Osteoblast (primary cell): ENCODE results near the gene CT45A9. TPM values are rescaled to one million over a fixed set of nuclear protein-coding genes. Genes with fewer than 3 reads are reported as not detected.
"Not testable (repeated sequence)": the region's sequence is repeated elsewhere in the genome, so short reads cannot be mapped to it uniquely, and the experiment has no call there.

Experiments
- DNase-seq: peaks from one replicate; pipeline ENCODE4 v3.0.0; 2011; ENCODE audit warnings: low spot score, mixed read lengths; ENCODE audit not compliant: insufficient read length; ENCODE audit errors: missing footprints
- H2AFZ ChIP-seq: 2 replicates; pipeline ENCODE4 v1.6.0; 2011; ENCODE audit warnings: mild to moderate bottlenecking, low read length
- H3K27ac ChIP-seq: 2 replicates; pipeline ENCODE4 v1.5.1; 2011; ENCODE audit warnings: mild to moderate bottlenecking, low read depth, low read length, moderate library complexity
- H3K27me3 ChIP-seq: 2 replicates; pipeline ENCODE4 v1.6.0; 2012; ENCODE audit warnings: mild to moderate bottlenecking, control low read depth, inconsistent platforms, low read length, moderate library complexity; ENCODE audit not compliant: insufficient read depth
- H3K36me3 ChIP-seq: 2 replicates; pipeline ENCODE4 v1.5.1; 2011; ENCODE audit warnings: mild to moderate bottlenecking, low read length, control low read depth, moderate library complexity; ENCODE audit not compliant: insufficient read depth
- H3K4me1 ChIP-seq: 2 replicates; pipeline ENCODE4 v1.5.1; 2011; ENCODE audit warnings: mild to moderate bottlenecking, low read length, control low read depth, moderate library complexity; ENCODE audit not compliant: insufficient read depth
- H3K4me2 ChIP-seq: 2 replicates; pipeline ENCODE4 v1.6.0; 2011; ENCODE audit warnings: mild to moderate bottlenecking, low read length; ENCODE audit not compliant: insufficient read depth
- H3K4me3 ChIP-seq: fragments of 200-600 bp; sonication (generic); 3 replicates; pipeline ENCODE4 v1.5.1; 2012; ENCODE audit warnings: mild to moderate bottlenecking, low read length, inconsistent platforms; ENCODE audit not compliant: insufficient read depth
- H3K79me2 ChIP-seq: 2 replicates; pipeline ENCODE4 v1.6.0; 2012; ENCODE audit warnings: mild to moderate bottlenecking, low read length, control low read depth, inconsistent platforms; ENCODE audit not compliant: insufficient read depth
- H3K9me3 ChIP-seq: 2 replicates; pipeline ENCODE4 v1.5.1; 2011; ENCODE audit warnings: low read depth, low read length, control low read depth
- H4K20me1 ChIP-seq: 2 replicates; pipeline ENCODE4 v1.6.0; 2012; ENCODE audit warnings: mild to moderate bottlenecking, low read length, control low read depth; ENCODE audit not compliant: insufficient read depth
- total RNA-seq: library from RNA; depleted of rRNA; stranded (reverse); fragments of >200 nt; gene quantifications from 2 replicates; pipeline ENCODE4 v1.2.3, GENCODE V29; 2012
- TF ChIP-seq, protein P1 (sequence below): IDR thresholded peaks from 2 replicates; pipeline ENCODE4 v1.5.1; 2011; ENCODE audit warnings: mild to moderate bottlenecking, low read depth, low read length, moderate library complexity; ENCODE audit errors: extremely low read depth

Gene CT45A9, protein sequence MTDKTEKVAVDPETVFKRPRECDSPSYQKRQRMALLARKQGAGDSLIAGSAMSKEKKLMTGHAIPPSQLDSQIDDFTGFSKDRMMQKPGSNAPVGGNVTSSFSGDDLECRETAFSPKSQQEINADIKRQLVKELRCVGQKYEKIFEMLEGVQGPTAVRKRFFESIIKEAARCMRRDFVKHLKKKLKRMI
- not detected in 2 replicates for total RNA-seq

DNA sequence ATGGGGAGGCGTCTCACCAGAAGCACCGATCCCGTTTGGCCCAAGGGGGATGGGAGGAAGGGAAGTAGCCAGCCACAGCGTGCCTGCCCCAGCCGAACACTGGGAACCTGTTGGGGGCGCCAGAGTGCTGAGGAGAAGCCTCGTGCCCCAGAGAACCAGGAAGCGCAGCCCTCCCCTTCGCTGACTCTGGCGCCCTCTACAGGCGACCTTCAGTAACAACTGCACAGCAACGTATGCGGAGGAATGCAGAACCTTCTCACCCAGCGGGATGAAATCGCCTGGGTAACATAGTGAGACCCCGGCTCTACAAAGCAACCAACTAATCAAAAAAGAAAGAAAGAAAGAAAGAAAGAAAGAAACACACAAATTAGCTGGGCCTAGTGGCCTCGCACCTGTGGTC is at the start of gene CT45A9:
Gene CT45A9, minus strand, starts transcription at position 101 of the 400 bp plus-strand sequence. CDS start 3,751 bp downstream, outside the sequence.
- not testable (repeated sequence) for H3K4me3 ChIP-seq, H3K79me2 ChIP-seq, H3K9me3 ChIP-seq, H3K4me1 ChIP-seq, H3K27ac ChIP-seq, H4K20me1 ChIP-seq, H3K36me3 ChIP-seq, H2AFZ ChIP-seq, H3K27me3 ChIP-seq, DNase-seq, H3K4me2 ChIP-seq

DNA sequence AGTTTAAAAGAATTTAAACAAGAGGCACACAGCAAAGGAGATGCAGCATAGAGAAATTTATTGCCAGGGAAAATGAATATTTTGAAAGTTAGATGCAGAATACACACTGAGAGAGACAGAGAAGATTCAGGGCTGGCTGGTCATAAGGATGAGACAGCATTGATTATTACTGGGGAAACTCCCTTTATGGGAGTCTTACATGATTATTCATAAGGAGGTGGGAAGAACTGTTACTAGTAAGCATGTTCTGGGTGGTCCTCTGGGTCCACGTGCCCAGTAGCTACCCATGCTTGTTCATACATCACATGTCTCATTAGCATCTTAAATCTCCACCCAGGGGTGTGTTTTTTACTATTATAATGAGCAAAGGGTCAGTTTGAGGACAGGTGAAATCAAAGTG is 48.9 kb upstream of the CT45A9 start:
- not testable (repeated sequence) for H2AFZ ChIP-seq, H4K20me1 ChIP-seq, H3K27ac ChIP-seq, DNase-seq, H3K79me2 ChIP-seq, H3K9me3 ChIP-seq, H3K4me1 ChIP-seq, H3K4me2 ChIP-seq, H3K27me3 ChIP-seq, H3K4me3 ChIP-seq, H3K36me3 ChIP-seq

DNA sequence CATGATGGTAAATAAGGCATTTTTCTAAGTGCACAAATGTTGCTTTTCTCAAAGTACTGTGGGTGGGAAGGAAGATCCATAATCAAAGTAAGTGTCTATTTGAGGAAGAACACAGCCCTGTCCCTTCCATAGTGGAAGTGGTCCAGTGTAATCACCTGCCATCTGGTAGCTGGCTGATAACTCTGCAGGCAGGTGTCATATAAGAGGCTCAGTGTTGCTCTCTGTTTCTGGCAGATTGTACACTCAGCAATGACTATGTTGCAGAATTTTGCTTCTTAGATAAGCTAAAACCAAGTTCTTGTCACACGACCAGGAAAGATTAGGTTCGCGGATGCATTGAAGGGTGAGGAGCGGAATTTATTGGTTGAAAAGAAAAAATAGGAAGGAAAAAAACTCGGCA is 42.8 kb upstream of the CT45A9 start:
- TF ChIP-seq, protein P1, sequence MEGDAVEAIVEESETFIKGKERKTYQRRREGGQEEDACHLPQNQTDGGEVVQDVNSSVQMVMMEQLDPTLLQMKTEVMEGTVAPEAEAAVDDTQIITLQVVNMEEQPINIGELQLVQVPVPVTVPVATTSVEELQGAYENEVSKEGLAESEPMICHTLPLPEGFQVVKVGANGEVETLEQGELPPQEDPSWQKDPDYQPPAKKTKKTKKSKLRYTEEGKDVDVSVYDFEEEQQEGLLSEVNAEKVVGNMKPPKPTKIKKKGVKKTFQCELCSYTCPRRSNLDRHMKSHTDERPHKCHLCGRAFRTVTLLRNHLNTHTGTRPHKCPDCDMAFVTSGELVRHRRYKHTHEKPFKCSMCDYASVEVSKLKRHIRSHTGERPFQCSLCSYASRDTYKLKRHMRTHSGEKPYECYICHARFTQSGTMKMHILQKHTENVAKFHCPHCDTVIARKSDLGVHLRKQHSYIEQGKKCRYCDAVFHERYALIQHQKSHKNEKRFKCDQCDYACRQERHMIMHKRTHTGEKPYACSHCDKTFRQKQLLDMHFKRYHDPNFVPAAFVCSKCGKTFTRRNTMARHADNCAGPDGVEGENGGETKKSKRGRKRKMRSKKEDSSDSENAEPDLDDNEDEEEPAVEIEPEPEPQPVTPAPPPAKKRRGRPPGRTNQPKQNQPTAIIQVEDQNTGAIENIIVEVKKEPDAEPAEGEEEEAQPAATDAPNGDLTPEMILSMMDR: no peak

DNA sequence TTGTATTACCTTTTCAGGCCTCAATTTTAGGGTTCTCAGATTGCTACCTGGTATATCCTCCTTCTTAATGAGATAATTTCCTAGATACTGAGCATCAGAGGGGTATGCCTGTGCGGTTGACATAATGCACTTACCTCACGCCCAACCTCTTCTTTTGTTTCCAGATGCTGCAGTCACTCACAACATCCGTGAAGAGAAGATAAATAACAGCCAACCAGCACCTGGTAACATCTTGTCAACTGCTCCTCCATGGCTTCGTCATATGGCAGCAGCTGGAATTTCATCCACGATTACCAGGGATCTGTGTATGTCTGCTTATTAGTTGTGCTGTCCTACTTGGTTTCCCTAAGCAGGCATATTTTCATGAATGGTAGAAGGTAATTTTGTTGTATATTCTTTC is 38.6 kb upstream of the CT45A9 start:
- DNase-seq: no peak
- no peak overlapping the region for H3K4me3 ChIP-seq
- no peaks in the 10 kb centered on the region for H3K36me3 ChIP-seq
- no peak overlapping the region for H3K4me2 ChIP-seq
- no peaks in the 10 kb centered on the region for H3K79me2 ChIP-seq
- no peaks in the 10 kb centered on the region for H3K27me3 ChIP-seq
- no peaks in the 10 kb centered on the region for H3K9me3 ChIP-seq
- no peak overlapping the region for H3K27ac ChIP-seq
- H2AFZ ChIP-seq: no peak overlapping the region
- H4K20me1 ChIP-seq: no peaks in the 10 kb centered on the region
- H3K4me1 ChIP-seq: no peaks in the 10 kb centered on the region
- TF ChIP-seq, protein P1: no peak

More for the DNA sequence above, 42.8 kb upstream of the CT45A9 start:
- DNase-seq: no peak
- no peak overlapping the region for H2AFZ ChIP-seq
- no peaks in the 10 kb centered on the region for H3K27me3 ChIP-seq
- H3K9me3 ChIP-seq: no peaks in the 10 kb centered on the region
- no peaks in the 10 kb centered on the region for H3K79me2 ChIP-seq
- no peak overlapping the region for H3K4me3 ChIP-seq
- no peaks in the 10 kb centered on the region for H4K20me1 ChIP-seq
- H3K27ac ChIP-seq: no peak overlapping the region
- no peaks in the 10 kb centered on the region for H3K4me1 ChIP-seq
- H3K36me3 ChIP-seq: no peaks in the 10 kb centered on the region
- H3K4me2 ChIP-seq: no peak overlapping the region

DNA sequence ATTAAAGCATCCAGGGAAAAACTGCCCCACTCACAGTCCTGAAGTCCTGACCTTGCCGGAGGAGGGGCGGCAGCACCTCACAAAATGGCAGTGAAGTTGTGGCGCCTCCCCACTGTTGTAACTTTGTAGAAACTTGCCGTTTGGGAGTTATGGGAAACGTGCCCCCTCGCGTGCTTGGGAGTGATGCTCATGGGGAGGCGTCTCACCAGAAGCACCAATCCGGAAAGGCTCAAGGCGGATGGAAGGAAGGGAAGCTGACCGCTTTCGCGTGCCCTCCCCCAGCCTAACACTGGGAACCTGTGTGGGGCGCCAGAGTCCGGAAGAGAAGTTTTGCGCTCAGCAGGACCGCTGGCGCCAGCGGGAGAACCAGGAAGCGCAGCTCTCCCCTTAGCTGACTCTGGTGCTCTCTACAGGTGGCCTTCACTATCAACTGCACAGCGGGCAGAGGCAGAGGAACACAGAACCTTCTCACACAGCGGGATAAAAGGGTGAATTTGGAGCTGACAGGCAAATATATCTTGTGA is 21.7 kb upstream of the CT45A9 start, which contains the start of the genes CT45A10 and SAGE1:
Gene CT45A10, minus strand, starts transcription at position 151 of the 524 bp plus-strand sequence. CDS start 8,100 bp downstream, outside the sequence.
Gene SAGE1, plus strand, starts transcription at position 423 of the 524 bp plus-strand sequence. CDS start 2,527 bp downstream, outside the sequence.
- H3K4me3 ChIP-seq: no peak within 1 kb of the TSS
- TF ChIP-seq, protein P1: no peak
- no peak for DNase-seq

More for the DNA sequence above, 21.7 kb upstream of the CT45A9 start, which contains the start of the genes CT45A10 and SAGE1:
- no peaks in the 10 kb centered on the region for H3K79me2 ChIP-seq
- no peaks in the 10 kb centered on the region for H3K4me1 ChIP-seq
- no peaks in the 10 kb centered on the region for H3K36me3 ChIP-seq
- no peak within 1 kb of the TSS for H3K27ac ChIP-seq
- no peaks in the 10 kb centered on the region for H3K27me3 ChIP-seq
- no peaks in the 10 kb centered on the region for H3K9me3 ChIP-seq
- no peaks in the 10 kb centered on the region for H4K20me1 ChIP-seq
- no peak within 1 kb of the TSS for H3K4me2 ChIP-seq
- H2AFZ ChIP-seq: no peak within 1 kb of the TSS
